NCI-H1417 treated with DMSO at 0.1 percent for 48 hours (cell line): ENCODE measurements around the gene ZNF337.

Experiments used
- DNase-seq: peaks from one replicate; lab custom pipeline; 2025; lab: John Stamatoyannopoulos, UW

ZNF337 gene

GRCh38 chr20:25629816-25630499 is 66.7 kb downstream of the ZNF337 start:
- no peak for DNase-seq

GRCh38 chr20:25626779-25627178 is 69.9 kb downstream of the ZNF337 start:
- no peak for DNase-seq

- no peak for DNase-seq
Measured at GRCh38 chr20:25624500-25624939, 72.1 kb downstream of the ZNF337 start.
